GM19452 (cell line): ENCODE measurements around the gene MZT2A.
"Not testable (repeated sequence)": the region's sequence is repeated elsewhere in the genome, so short reads cannot be mapped to it uniquely, and the experiment has no call there.

Experiments used
- ATAC-seq: cut with Tn5 transposase; IDR thresholded peaks from one replicate; pipeline ENCODE4 v1.9.1; 2021; ENCODE audit not compliant: unreplicated experiment

Gene MZT2A

DNA sequence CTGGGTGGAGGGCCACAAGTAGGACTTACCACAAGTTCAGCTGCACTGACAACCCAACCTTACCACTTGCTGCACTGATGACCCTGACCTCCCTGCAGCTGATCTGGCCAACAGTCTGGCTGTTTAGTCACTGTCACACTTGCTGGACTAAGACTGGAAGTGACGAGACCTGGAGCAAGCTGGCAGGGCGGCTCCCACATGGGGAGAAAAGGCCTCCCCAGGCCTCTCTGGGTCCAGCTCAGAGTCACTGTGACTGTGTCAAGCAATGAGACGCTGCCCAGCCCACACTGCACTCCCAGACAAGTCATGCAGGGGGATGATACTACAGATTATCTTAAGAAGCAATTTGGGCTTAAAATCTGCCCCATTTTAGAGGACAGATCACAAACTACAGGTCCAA is 21.3 kb downstream of the MZT2A start:
- not testable (repeated sequence) for ATAC-seq

DNA sequence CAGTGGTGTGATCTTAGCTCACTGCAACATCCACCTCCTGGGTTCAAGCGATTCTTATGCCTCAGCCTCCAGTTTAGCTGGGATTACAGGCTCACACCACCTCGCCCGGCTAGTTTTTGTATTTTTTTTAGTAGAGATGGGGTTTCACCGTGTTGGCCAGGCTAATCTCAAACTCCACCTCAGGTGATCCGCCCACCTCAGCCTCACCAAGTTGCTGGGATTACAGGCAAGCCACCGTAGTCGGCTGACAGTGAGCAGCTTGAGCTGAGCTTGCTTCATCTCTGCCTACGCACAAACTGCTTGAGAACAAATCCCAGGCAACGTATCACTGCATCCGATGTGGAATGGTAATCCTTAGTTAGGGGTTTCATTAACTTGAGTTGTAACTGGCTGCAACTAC is 24.5 kb downstream of the MZT2A start:
- ATAC-seq: not testable (repeated sequence)

DNA sequence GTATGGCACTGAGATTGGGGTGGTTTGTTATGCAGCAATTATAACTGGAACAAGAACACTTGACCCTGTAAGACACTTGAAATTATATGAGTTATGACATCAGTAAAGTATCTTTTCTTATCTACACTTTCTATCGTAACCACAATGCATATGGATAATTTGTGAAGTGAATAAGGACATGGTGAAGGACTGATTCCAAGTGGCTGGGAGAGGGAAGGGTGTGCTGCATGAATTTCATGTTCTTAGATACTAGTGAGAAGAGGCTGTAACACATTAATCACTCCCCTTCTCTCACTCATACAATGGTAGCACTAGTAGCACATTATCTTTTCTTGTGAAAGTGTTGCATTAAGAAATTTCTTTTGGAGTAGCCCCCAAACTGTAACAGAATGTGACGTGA is 37.3 kb downstream of the MZT2A start:
- not testable (repeated sequence) for ATAC-seq

DNA sequence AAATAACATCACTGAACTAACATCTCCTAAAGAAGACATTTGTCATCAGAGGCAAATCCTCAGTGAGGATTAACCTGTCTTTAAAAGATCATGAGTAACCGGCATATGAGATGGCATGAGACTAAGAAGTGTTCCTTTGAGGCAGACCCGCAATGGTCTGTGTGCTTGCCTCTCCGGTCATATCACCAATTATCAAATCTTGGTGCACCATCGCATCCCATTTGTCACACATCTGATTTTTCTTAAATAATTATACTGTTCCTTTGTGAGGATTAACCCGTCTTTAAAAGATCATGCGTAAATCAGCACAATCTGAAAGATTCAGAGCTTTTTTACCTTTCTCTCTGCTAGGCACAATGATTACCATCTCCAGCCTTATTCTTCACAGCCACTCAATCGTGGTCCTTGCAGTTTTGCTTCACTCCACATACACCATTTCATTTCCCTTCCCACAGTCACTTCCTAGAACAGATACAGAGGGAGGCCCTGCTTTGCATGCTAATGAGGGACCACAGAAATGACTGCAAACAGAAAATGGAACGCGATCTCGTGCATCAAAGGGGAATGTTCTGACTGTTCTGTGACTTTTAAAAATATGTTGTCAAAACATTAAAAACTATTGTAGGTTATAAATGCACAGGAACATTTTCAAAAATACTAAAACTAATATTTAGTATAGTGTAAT is 40.8 kb downstream of the MZT2A start:
- peak; percentile 87 for ATAC-seq

DNA sequence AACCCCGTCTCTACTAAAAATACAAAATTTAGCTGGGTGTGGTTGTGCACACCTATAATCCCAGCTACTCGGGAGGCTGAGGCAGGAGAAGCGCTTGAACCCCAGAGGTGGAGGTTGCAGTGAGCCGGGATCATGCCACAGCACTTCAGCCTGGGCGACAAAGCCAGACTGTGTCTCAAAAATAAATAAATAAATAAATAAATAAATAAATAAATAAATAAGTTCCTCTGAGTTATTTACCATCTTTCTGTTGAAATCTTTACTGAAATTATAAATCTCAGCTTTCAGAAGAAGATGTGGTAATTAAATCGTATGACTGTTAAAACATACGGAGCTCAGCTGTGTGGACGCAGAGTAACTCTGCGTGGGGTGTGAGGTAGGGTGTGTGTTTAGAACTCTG is 44.2 kb downstream of the MZT2A start:
- not testable (repeated sequence) for ATAC-seq

DNA sequence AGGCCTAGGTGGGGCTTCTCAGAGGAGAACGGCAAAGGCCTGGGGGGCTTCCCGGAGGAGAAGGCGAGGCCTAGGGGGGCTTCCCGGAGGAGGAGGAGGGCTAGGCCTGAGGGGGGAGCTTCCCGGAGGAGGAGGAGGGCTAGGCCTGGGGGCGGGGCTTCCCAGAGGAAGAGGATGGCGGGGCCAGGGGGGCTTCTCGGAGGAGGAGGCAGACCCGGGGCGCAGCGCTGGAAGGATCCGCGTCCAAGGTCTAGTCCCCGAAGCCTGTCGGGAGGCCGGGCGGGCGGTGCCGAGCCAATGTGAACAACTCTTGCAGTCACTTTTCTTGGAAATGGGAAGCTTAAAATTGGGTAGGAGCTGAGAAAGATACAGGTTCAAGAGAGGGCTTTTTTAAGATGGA is 46.3 kb downstream of the MZT2A start:
- ATAC-seq: no peak

DNA sequence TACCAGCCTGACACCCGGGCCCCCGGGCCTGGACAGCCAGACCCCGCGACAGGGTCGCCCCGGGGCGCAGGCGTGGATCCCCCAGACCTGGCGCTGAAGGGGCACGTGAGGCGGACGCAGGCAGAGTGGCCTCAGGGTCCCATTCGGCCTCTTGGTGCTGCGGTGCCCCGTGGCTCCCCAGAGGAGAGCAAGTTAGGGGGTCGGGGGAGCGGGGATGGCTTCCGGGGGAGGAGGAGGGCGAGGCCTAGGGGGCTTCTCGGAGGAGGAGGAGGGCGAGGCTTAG is 46.7 kb downstream of the MZT2A start:
- ATAC-seq: not testable (repeated sequence)

DNA sequence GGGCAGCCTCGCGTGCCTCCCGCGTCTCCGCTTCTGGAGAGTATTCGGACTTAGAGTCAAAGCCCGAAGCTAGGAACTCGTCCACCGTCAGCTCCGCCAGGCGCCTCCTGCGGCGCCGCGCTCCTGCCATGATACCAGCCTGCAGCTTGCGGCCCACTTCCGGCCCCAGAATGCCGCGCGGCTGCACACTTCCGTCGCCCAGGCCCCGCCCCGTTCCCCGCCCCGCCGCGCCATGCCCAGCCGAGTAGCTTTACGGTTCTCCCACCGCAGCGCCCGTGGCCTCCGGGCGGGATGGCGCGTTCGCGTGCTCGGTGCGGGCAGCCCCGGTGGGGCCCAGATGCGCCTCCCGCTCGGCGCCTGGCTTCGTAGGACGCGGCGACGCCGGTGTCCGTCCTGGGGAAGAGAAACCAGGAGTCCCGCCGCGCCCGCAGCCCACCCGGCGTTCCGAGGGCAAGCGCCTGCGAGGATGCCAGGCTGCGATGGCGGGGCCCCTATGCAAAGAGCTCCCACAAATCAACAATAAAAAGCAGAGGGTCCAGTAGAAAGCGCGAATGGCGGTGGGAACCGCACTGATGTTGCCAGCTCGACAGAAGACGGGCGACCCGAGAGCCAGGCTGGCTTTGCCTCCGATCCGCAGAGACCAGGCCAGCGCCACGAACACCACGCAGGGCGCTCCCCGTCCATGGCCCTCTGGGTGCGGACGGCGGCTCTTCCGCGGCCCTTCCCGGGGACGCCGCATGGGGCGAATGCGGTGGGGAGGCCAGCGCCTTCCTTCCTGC is 47.3 kb downstream of the MZT2A start:
- not testable (repeated sequence) for ATAC-seq

DNA sequence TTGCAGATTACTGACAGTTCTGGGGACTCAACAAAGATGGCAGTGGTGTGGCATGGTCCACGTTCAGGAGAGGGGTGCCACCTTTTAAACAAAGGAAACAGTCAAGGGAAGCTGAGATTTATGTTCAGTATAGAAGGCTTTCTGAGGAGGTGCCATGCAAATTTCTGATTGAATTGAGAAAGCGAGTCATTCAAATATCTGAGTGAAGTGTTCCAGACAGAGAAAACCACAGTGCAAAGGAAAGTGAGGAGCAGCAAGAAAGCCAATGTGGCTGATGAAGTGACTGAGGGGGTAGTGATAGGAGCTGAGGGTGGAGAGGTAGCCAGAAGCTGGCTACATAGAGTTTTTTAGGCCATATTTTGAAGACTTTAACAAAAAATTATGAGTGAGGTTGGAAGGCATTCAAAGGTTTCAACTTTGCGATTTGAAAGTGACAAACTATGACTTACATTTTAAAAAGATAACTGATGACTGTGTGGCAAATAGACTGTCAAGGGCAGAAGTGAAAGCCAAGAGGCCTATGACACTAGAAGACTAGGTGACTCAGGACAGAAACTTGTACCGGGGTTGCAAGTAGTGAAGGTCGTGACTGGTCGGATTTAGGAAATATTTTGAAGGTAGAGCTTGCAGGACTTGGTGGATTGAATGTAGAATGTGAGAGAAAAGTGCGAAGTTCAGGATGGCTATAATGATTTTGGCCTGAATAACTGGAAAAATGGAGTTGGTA is 51.3 kb downstream of the MZT2A start:
- ATAC-seq: not testable (repeated sequence)
